Naive thymus-derived CD8-positive, alpha-beta T cell (primary cell): ENCODE measurements around the gene SHROOM3. TPM values are rescaled to one million over a fixed set of nuclear protein-coding genes. Genes with fewer than 3 reads are reported as not detected.

Source experiments
- ATAC-seq, 2 donors: fragments of 150-1000 bp; cut with Tn5 transposase in 1 of 2; sonication (Bioruptor Pico), chemical (Tn5 transposase) in 1 of 2; 1 replicate in 1 of 2; 2 replicates in 1 of 2; pipeline ENCODE4 v1.10.0; 2021; ENCODE audit warnings: mild to moderate bottlenecking in 2 of 2, moderate library complexity in 2 of 2
- POLR2A ChIA-PET: fragments of 350-600 bp; sonication (Branson Sonifier 250); formaldehyde crosslinking; loops from one replicate; lab custom pipeline; 2021; ENCODE audit warnings: antibody characterized with exemption; lab: Charles Lee
- DNase-seq, 10 donors: peaks; one replicate each; pipeline versions ENCODE4 v3.0.0 to v3.0.0-alpha.2; 2020 to 2022
- H3K27ac Mint-ChIP-seq, 10 donors: one replicate each; pipeline ENCODE4 v1.8.0; 2020 to 2022; ENCODE audit warnings: mild to moderate bottlenecking in 10 of 10, mixed read lengths in 10 of 10, moderate library complexity in 4 of 10, inconsistent platforms in 1 of 10
- H3K27me3 Mint-ChIP-seq, 5 donors: one replicate each; pipeline ENCODE4 v1.8.0; 2021 to 2022; ENCODE audit warnings: mixed read lengths in 5 of 5
- H3K36me3 Mint-ChIP-seq, 3 donors: one replicate each; pipeline ENCODE4 v1.8.0; 2020 to 2022; ENCODE audit warnings: mixed read lengths in 3 of 3, mild to moderate bottlenecking in 2 of 3, inconsistent platforms in 1 of 3
- H3K4me1 Mint-ChIP-seq, 4 donors: one replicate each; pipeline ENCODE4 v1.8.0; 2021 to 2022; ENCODE audit warnings: mixed read lengths in 4 of 4
- H3K4me3 Mint-ChIP-seq, 10 donors: one replicate each; pipeline ENCODE4 v1.8.0; 2020 to 2022; ENCODE audit warnings: mild to moderate bottlenecking in 10 of 10, mixed read lengths in 10 of 10, moderate library complexity in 6 of 10, inconsistent platforms in 1 of 10
- H3K9me3 Mint-ChIP-seq, 9 donors: one replicate each; pipeline ENCODE4 v1.8.0; 2020 to 2022; ENCODE audit warnings: mixed read lengths in 9 of 9, mild to moderate bottlenecking in 3 of 9, inconsistent platforms in 1 of 9, moderate library complexity in 1 of 9
- polyA plus RNA-seq, 3 donors: library from polyadenylated mRNA; unstranded; fragments of 300-500 nt; fragmentation: Illumina TruSeq; gene quantifications; one replicate each; pipeline ENCODE4 v1.2.3, GENCODE V29; 2021
- total RNA-seq, 8 experiments: library from RNA in 2 of 8; stranded (reverse) in 2 of 8; gene quantifications; one replicate each; pipeline ENCODE4 v1.2.3 and lab custom pipeline; 2021 to 2026

The SHROOM3 gene
- total and polyA plus RNA-seq, 5 experiments from 2014 or later = not detected

GRCh38 chr4:76533314-76533713 lies 98.3 kb downstream of the SHROOM3 start:
- H3K27ac Mint-ChIP-seq = no peak overlapping the region
- ATAC-seq = no peak
- no peak overlapping the region for H3K4me3 Mint-ChIP-seq
- DNase-seq = no peak
- no peaks in the 10 kb centered on the region for H3K36me3 Mint-ChIP-seq
- no peaks in the 10 kb centered on the region for H3K4me1 Mint-ChIP-seq
- POLR2A ChIA-PET = no interaction called here
- peaks cover 0 to 14% (median 5%) of the 10 kb centered on the region in 5 donors for H3K27me3 Mint-ChIP-seq
- no peaks in the 10 kb centered on the region for H3K9me3 Mint-ChIP-seq

DNA sequence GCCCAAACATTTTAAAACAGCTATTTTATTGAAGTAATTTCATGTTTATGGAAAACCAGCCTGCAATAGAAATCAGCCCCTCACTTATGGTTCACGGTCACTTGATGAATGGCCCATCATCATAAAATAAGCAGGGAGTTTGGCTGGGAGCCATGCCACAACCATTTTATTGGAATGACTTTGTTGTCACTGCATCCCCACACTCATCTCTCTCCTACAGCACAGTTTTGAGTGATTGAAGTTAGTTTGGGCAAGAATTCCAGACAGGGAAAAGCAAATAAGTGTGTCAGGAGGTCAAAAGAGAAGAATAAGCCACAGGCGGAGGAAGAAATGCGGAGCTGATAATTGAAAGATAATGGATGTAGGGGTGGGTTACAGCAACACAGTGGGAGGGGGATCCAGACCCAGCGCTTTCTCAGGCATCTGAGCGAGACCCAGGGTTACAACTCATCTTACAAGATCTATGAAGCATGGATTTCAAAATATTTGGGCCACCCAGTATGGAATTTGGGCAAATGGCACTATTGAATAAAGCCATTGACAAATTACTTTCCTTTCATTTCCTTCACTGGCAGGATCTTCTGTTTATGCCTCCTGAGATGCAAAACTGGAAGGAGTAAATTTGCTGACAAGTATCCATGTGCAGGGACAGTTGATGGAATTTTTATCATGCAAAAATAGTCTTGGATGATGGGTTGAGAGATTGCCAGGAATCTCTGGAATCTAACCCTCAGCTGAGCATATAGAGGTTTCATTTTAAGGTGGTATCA lies 100.8 kb downstream of the SHROOM3 start:
- Mint-ChIP-seq H3K27me3 (peaks cover 0 to 7% (median 2%) of the 10 kb centered on the region in 5 donors), H3K4me1 (no peaks in the 10 kb centered on the region), H3K9me3 (no peaks in the 10 kb centered on the region), H3K36me3 (peaks cover 0 to 2% (median 0%) of the 10 kb centered on the region in 3 donors), H3K4me3 (no peak overlapping the region), H3K27ac (no peak overlapping the region)
- DNase-seq (no peak), ATAC-seq (no peak)
- POLR2A ChIA-PET = no interaction called here

GRCh38 chr4:76536373-76536689 lies 101.3 kb downstream of the SHROOM3 start:
- no peaks in the 10 kb centered on the region for H3K4me1 Mint-ChIP-seq
- ATAC-seq (no peak), DNase-seq (no peak)
- H3K9me3 Mint-ChIP-seq = no peaks in the 10 kb centered on the region
- H3K4me3 Mint-ChIP-seq = no peak overlapping the region
- H3K27me3 Mint-ChIP-seq = peaks cover 0 to 7% (median 2%) of the 10 kb centered on the region in 5 donors
- peaks cover 0 to 2% (median 0%) of the 10 kb centered on the region in 3 donors for H3K36me3 Mint-ChIP-seq
- POLR2A ChIA-PET = no interaction called here
- no peak overlapping the region for H3K27ac Mint-ChIP-seq

DNA sequence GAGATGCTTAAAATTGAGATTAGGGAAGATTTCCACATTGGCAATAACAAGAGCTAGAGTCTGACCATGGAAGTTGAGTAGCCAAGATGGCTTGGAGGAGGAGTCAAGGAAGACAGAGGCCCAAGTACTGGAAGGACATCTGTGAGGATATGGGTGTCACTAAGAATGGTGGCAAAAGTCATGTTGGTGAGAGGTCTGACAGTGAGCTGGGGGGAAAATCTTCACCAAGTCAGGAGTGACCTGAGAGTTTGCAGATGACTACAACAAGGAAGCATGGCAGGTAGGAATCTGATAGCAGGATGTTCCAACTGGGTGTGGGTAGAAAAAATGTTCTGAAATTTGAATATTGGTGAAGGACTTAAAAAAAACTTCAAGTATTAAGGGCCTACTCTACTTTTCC lies 103.3 kb downstream of the SHROOM3 start:
- Mint-ChIP-seq H3K4me1 (peaks cover 0 to 2% (median 0%) of the 10 kb centered on the region in 4 donors), H3K4me3 (no peak overlapping the region), H3K27me3 (peaks cover 0 to 5% (median 2%) of the 10 kb centered on the region in 5 donors), H3K36me3 (peaks cover 0 to 2% (median 0%) of the 10 kb centered on the region in 3 donors), H3K27ac (no peak overlapping the region), H3K9me3 (no peaks in the 10 kb centered on the region)
- DNase-seq (no peak), ATAC-seq (no peak)
- POLR2A ChIA-PET = no interaction called here

DNA sequence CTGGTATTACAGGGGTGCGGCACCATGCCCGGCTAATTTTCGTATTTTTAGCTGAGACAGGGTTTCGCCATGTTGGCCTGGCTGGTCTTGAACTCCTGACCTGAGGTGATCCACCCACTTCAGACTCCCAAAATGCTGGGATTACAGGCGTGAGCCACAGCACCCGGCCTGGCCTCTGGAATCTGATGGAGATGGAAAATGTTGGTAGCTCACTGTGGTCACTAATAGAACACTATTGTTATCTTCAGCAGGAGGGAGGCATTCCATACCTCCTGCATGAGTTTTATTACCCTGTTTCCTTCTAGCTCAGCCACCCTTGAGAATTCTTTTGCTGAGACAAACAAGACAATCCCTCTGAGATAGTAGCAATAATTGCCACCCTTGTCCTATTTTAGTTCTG lies 105.0 kb downstream of the SHROOM3 start:
- ATAC-seq = no peak
- POLR2A ChIA-PET = interaction anchor here (0.6 kb wide), 1 partner anchor 12 kb away, joined by 5 read pairs; no protein-coding TSS in a partner anchor
- Mint-ChIP-seq H3K36me3 (peaks cover 0 to 2% (median 0%) of the 10 kb centered on the region in 3 donors), H3K4me1 (peaks cover 1 to 10% (median 4%) of the 10 kb centered on the region in 4 donors), H3K4me3 (no peak overlapping the region), H3K9me3 (no peaks in the 10 kb centered on the region), H3K27ac (no peak overlapping the region), H3K27me3 (peaks cover 0 to 5% (median 2%) of the 10 kb centered on the region in 5 donors)
- DNase-seq = no peak

- Mint-ChIP-seq H3K27ac (no peak overlapping the region), H3K36me3 (peaks cover 0 to 2% (median 0%) of the 10 kb centered on the region in 3 donors), H3K4me1 (peaks cover 6 to 16% (median 9%) of the 10 kb centered on the region in 4 donors), H3K9me3 (no peaks in the 10 kb centered on the region), H3K27me3 (peaks cover 0 to 5% (median 2%) of the 10 kb centered on the region in 5 donors), H3K4me3 (no peak overlapping the region)
- ATAC-seq (no peak), DNase-seq (no peak)
- POLR2A ChIA-PET = interaction anchor here (0.6 kb wide), 1 partner anchor 12 kb away, joined by 5 read pairs; no protein-coding TSS in a partner anchor
These were observed 105.5 kb downstream of the SHROOM3 start for GRCh38 chr4:76540486-76540885.

DNA sequence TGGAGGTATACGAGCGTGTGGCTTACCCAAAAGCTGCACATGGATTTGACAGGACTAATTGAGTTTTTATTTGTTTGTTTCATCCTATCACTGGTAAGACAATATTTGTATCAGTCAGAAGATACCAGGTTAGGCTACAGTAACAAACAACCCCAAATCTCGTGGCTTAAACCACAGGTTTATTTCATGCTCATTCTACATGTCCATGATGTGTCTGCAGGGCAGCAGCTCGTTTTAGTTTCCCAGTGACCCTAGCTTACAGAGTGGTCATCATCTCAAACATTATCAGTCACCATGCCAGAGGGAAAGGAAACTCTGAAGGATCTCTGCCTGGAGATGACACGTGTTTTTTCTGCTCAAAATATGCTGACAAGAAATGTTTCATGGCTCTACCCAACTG lies 108.3 kb downstream of the SHROOM3 start:
- no peak for ATAC-seq
- H3K36me3 Mint-ChIP-seq = peaks cover 0 to 2% (median 0%) of the 10 kb centered on the region in 3 donors
- DNase-seq = no peak
- POLR2A ChIA-PET = no interaction called here
- peak overlapping the region in 1 of 10 donors; percentile 54 for H3K27ac Mint-ChIP-seq
- H3K4me1 Mint-ChIP-seq = peaks cover 7 to 19% (median 12%) of the 10 kb centered on the region in 4 donors
- peaks cover 0 to 4% (median 0%) of the 10 kb centered on the region in 5 donors for H3K27me3 Mint-ChIP-seq
- H3K4me3 Mint-ChIP-seq = no peak overlapping the region
- no peaks in the 10 kb centered on the region for H3K9me3 Mint-ChIP-seq

DNA sequence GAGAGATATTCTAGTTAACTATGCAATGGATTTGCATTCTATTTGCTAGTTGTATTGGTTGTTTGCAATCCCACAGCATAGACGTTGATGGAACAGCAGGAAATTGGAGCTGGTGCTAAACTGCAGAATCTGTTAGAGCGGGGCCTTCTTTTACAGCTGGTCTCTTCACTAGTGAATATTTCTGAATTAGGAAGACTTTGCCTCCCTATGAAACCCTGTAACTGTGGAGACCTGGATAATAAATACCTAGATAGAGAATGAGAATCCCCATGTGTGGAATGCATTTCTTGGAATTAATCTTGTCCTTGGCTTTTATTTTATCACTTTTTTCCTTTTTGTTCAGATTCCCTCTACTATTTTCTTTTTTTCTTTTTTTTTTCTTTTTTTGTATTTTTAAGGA lies 109.7 kb downstream of the SHROOM3 start:
- ATAC-seq = no peak
- peak overlapping the region in 2 of 10 donors; percentile 45 to 58 for H3K27ac Mint-ChIP-seq
- H3K9me3 Mint-ChIP-seq = no peaks in the 10 kb centered on the region
- H3K4me1 Mint-ChIP-seq = peaks cover 7 to 19% (median 12%) of the 10 kb centered on the region in 4 donors
- peak overlapping the region in 2 of 10 donors; percentile 25 to 48 for H3K4me3 Mint-ChIP-seq
- DNase-seq = no peak
- H3K36me3 Mint-ChIP-seq = no peaks in the 10 kb centered on the region
- H3K27me3 Mint-ChIP-seq = peaks cover 0 to 4% (median 0%) of the 10 kb centered on the region in 5 donors
- POLR2A ChIA-PET = no interaction called here

GRCh38 chr4:76545226-76545884 lies 110.3 kb downstream of the SHROOM3 start:
- H3K9me3 Mint-ChIP-seq = no peaks in the 10 kb centered on the region
- POLR2A ChIA-PET = no interaction called here
- peak in 2 of 10 donors; percentile 4 to 17 for DNase-seq
- H3K36me3 Mint-ChIP-seq = no peaks in the 10 kb centered on the region
- ATAC-seq = peak; percentile 20 to 58
- peak overlapping the region in 6 of 10 donors; percentile 14 to 48 (median 32) for H3K4me3 Mint-ChIP-seq
- peak overlapping the region in 3 of 10 donors; percentile 23 to 75 (median 45) for H3K27ac Mint-ChIP-seq
- peaks cover 0 to 4% (median 0%) of the 10 kb centered on the region in 5 donors for H3K27me3 Mint-ChIP-seq
- peaks cover 7 to 19% (median 12%) of the 10 kb centered on the region in 4 donors for H3K4me1 Mint-ChIP-seq

DNA sequence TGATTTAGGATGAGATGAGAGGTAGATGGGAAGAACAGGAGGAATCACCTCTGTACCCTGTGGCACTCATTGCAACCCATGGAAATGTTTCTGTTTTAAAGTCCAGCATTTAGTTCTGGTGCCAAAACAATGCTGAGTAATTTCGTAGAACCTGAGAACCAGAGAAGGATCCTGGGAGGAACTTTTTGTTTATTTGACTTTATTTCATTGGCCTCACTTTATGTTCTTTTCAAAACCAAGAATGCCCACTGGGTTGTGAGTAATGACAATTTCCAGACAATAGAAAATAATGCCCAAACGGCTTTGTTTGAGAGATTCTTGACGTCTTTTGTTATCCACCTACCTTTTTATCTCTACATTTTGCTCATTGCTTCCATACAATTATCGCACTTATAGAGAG lies 111.3 kb downstream of the SHROOM3 start:
- DNase-seq = no peak
- peak overlapping the region in 3 of 10 donors; percentile 16 to 51 (median 43) for H3K27ac Mint-ChIP-seq
- POLR2A ChIA-PET = no interaction called here

DNA sequence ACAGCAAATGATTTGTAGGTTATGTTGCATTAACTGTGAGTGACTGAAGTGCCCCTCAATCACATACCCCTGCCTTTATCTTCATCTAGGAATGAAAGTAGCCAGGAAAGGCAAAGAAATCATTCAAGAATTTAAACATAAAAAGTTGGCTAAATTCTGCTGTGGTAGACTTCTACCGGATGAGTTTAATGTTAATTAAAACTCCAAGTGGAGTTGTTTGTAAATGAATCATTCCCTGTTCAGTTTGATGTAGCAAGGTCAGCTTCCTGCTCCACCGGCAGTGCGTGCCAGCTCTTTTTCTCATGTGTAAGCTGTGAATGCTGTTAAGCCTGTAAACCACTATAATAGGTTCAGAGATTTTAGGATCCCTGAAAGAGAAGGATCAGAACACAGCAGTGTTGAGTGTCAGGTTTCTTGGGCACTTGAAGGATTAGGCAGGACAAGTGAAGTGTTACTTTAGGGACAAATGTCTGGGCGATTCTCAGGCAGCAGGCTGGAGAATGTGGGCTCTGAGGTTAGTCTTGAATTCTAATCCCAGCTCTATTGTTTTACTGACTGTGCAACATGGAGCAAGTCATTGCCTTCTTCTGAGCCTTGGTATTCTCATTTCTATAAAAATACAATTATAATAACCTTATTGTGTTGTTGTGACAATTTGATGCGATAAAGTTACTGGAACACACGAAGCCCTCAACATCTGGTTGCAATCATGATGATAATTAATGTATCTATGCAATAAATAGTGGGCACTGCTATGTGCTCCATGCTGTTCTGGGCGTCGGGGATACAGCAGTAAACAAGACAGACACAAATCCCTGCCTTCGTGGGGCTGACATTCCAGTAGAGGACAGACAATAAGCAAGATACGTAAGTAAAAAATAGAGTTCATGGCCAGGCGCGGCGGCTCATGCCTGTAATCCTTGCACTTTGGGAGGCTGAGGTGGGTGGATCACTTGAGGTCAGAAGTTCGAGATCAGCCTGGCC lies 112.0 kb downstream of the SHROOM3 start:
- H3K4me1 Mint-ChIP-seq = peaks cover 7 to 19% (median 12%) of the 10 kb centered on the region in 4 donors
- POLR2A ChIA-PET = no interaction called here
- no peaks in the 10 kb centered on the region for H3K36me3 Mint-ChIP-seq
- DNase-seq (no peak), ATAC-seq (no peak)
- H3K27ac Mint-ChIP-seq = peak overlapping the region in 2 of 10 donors; percentile 16 to 43
- peaks cover 0 to 4% (median 0%) of the 10 kb centered on the region in 5 donors for H3K27me3 Mint-ChIP-seq
- H3K9me3 Mint-ChIP-seq = no peaks in the 10 kb centered on the region
- H3K4me3 Mint-ChIP-seq = no peak overlapping the region

More for the DNA sequence above, 111.3 kb downstream of the SHROOM3 start:
- H3K36me3 Mint-ChIP-seq = no peaks in the 10 kb centered on the region
- peaks cover 7 to 19% (median 12%) of the 10 kb centered on the region in 4 donors for H3K4me1 Mint-ChIP-seq
- ATAC-seq = no peak
- H3K4me3 Mint-ChIP-seq = no peak overlapping the region
- H3K9me3 Mint-ChIP-seq = no peaks in the 10 kb centered on the region
- peaks cover 0 to 4% (median 0%) of the 10 kb centered on the region in 5 donors for H3K27me3 Mint-ChIP-seq

DNA sequence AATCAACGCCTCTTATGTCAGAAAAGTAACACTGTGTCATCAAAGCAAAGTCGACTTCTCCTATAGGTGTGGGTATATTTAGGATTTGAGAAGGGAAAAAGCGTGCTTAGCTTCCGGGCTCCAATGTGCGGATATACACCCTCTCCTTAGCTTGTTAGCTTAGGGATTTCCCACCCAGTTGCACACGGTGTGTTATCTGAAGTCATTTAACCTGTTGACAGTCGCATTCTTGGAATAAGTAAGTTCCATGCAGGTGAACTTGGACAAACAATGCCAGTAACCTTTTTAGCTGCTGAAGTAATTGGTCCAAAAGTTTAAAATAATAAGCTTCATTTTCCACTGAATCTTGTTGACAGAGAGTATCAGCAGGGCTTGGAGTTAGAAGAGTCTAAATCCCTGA lies 113.7 kb downstream of the SHROOM3 start:
- H3K27ac Mint-ChIP-seq = no peak overlapping the region
- ATAC-seq (no peak), DNase-seq (no peak)
- POLR2A ChIA-PET = no interaction called here
- peaks cover 0 to 1% (median 0%) of the 10 kb centered on the region in 5 donors for H3K27me3 Mint-ChIP-seq
- no peaks in the 10 kb centered on the region for H3K9me3 Mint-ChIP-seq
- no peak overlapping the region for H3K4me3 Mint-ChIP-seq
- H3K36me3 Mint-ChIP-seq = no peaks in the 10 kb centered on the region
- peaks cover 5 to 18% (median 12%) of the 10 kb centered on the region in 4 donors for H3K4me1 Mint-ChIP-seq
